ENCODE results near the gene PHF2.

The PHF2 gene

GRCh38 chr9:93630806-93631411 is 54.5 kb downstream of the PHF2 start:
- DNase-seq (ENCODE audit: low spot score): no peak

GRCh38 chr9:93633492-93634221 is 57.3 kb downstream of the PHF2 start:
- no peak for DNase-seq (ENCODE audit: low spot score)

DNA sequence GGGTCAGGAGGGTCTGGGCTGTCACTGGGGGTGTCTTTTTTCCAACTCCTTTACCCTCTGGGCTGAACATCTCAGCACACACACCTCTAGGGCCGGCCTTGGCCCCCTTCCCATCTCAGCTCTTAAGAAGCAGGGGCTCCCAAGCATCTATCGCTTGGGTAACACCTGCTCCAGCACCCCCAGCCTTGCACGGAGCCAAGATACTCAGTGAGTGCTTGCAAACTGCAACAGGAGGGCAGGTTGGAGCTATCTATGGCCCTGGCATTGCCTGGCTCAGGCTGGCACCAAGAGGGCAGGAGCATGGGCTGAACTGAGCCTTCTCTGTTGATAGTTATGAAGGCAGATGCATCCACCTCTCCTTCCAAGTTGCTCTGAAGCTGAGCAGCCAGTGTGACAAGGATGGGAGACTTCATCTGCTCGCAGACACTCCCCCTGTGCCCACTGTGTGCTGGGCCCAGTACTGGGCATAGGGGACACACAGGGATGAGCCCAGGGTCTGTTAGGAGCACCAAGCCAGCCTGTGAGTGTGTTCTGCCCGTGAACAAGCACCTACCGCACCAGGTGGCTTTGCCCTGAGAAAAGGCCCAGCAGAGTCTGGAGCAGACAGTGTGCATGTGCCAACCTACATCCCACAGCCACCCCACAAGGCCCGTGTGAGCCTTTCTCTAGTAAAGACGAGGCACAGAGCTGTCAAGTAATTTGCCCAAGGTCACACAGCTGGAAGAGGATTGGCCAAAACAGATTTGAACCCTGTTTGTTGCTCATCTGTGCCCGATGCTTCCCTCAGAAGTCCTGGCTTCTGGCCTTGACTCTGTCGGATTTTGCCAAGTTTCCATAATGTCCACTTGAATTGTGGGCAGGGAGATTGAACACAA is 58.2 kb downstream of the PHF2 start:
- no peak for DNase-seq (ENCODE audit: low spot score)

DNA sequence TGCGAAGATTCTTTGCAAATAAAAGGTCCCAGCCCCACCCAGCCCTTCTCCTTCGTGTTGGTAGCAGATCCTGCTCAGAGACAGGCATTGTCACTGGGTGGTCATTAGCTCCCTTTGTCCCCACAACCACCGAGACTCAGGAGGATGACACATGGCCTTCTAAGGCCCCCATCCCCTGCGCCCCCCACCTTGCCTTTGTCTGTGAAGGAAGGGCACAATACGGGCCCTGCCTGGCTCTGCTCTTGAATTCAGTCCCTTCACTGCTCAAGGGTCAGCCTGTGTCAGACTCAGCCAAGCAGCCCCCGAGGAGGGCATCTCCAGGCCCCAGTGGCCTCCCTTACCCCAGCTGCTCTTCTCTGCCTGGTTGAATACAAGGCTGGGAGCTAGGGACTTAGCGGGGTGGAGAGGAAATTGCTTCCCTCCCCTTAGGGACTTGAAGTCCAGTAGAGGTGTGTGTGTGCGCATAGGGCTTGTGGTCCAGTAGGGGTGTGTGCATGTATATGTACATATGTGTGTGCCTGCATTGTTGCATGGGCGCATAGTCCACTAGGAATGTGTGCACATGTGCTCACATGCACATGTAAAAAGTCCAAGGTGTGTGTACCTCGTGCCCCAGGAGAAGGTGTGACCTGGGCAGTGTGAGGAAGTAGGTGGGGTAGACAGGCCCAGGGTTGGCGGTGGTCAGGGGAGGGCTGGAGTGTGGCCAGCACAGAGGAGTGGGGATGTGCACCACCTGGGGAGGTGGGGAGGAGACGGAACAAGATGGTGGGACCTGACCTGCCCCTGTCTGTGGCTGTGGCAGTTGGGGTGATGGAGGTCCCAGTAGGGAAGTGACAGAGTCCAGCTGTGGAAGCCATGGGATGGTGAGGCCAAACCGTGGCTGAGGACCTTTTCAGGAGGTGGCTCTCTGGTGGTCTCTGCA is 59.1 kb downstream of the PHF2 start:
- DNase-seq (ENCODE audit: low spot score): no peak

DNA sequence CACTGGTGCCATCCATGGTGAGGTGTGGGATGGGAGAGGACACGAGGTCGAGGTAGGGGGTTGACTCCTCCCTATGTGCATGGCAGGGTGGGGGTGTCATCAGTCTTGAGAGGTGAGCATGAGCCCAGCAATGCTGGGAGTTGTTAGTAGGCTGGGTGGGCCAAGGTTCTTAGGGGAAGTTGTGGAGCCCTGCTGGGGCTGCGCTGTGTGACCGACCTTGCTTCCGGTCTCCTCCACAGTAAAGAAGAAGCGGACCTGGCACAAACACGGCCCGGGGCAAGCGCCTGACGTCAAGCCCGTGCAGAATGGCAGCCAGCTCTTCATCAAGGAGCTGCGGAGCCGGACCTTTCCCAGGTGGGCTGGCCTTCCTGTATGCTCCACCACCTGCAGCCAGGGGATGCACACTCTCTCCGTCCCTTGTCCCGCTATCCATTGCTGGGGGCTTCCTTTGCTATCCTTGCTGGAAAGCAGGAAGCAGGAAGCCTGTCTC is 59.8 kb downstream of the PHF2 start:
- DNase-seq (ENCODE audit: low spot score): no peak

- DNase-seq (ENCODE audit: low spot score): no peak
These were observed 60.3 kb downstream of the PHF2 start for GRCh38 chr9:93636667-93637066.

DNA sequence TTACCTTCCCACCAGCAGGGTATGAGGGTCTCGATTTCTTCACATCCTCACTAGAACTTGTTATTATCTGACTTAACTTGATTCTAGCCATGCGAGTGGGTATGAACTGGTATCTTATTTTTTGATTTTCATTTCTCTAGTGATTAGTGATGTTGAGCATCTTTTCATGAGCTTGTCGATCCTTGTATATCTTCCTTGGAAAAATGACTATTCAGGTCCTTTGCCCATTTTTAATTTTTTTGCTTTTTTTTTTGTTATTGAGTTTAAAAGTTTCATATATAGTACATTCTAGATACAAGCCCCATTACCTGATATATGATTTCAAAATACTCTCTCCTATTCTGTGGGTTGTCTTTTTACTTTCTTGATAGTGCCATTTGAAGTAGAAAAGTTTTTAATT is 61.5 kb downstream of the PHF2 start:
- no peak for DNase-seq (ENCODE audit: low spot score)

- no peak for DNase-seq (ENCODE audit: low spot score)
These were observed 63.6 kb downstream of the PHF2 start for GRCh38 chr9:93640027-93640426.

GRCh38 chr9:93642961-93643360 is 66.6 kb downstream of the PHF2 start:
- DNase-seq (ENCODE audit: low spot score): no peak

- DNase-seq (ENCODE audit: low spot score): no peak
These were observed 68.2 kb downstream of the PHF2 start for GRCh38 chr9:93644397-93645088.

GRCh38 chr9:93645149-93645889 is 68.9 kb downstream of the PHF2 start:
- no peak for DNase-seq (ENCODE audit: low spot score)

DNA sequence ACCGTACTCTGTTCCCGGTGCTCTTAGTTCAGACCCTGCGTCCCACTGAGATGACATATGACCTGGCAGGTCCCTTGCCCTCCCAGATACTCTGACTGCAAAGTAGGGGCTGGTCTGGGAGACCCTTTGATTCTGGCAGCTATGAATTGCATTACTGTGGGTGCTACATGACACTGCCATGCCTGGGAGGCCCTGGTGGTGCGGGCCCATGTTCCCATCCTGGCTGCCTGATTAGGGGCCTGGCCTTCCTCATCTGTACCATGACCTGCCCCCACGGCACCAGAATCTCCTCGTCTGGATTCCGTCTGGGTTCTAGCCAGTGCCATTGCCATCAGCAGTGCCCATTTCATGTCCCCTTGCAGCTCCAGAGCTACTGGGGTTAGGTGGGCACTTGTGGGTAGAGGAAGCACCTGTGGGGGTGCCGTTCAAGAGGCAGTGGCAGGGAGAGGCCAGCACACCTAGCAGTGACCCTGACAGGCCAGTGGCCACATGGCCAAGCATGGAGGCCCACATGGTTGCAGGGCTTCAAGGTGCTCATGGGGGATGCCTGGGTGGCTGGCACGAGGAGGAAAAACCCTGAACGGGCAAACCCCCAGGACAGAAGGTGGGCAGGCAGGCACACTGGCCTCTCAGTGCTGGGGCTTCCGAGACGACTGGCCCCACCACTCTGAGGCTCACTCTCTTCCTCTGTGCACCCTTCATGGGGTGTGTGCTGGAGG is 69.7 kb downstream of the PHF2 start:
- DNase-seq (ENCODE audit: low spot score): no peak

DNA sequence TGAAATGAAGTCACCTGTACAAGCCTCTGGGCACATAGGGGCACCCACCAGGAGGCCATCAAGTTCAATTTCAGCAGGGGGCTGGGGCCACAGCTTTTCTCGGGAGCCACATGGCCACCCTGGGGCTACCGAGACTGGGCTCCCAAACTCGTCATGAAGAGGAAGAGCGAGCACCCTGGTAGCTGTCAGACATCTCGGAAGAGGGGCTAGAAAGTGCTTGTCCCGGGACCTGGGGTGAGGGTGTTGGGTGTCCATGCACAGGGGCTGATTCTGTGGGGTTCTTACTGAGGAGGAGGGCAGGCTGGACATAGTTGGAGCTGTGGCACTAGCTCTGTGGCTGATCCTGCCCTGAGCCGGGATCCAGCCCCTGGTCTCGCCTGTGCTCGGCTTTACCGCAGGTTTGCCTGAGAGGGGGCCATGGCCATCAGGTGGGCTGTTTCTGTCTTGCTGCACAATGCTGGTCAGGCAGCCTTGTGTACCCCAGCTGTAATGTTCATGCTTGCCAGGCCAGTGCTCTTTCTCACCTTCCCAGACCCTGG is 70.3 kb downstream of the PHF2 start:
- DNase-seq (ENCODE audit: low spot score): no peak

DNA sequence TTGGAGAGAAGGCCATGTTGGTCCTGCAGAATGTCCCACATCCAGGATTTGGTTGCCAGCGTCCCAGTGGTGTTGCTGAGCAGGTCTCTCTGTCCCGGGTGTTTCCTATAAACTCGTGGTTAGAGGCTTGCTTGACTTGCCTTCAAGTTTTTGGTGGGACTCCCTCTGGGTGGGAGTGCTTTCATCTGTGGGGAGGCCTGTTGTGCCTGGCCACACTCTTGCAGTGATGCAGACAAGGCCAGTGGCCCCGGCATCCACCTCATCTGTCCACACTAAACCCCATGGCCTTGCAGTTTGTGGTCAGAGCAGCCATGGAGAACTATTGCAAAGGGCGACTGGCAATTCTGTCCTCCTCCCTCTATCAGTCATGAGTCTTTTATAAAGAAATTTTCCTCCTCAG is 71.8 kb downstream of the PHF2 start:
- DNase-seq (ENCODE audit: low spot score): no peak

DNA sequence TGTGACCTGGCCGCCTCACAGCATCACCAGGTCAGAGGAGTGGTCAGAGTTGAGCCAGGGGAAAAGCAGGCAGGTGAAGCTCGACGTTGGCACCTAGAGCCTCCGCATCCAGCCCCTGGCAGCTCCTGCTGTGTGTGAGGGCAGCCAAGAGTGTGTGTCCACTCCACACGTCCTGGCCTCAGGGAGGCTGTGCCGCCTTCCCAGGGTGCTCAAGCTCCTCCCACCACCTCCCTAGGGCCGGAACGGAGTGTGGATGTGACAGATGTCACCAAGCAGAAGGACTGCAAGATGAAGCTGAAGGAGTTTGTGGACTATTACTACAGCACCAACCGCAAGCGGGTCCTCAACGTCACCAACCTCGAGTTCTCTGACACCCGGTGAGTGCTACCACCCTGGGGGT is 72.5 kb downstream of the PHF2 start:
- DNase-seq (ENCODE audit: low spot score): no peak

- no peak for DNase-seq (ENCODE audit: low spot score)
These were observed 73.4 kb downstream of the PHF2 start for GRCh38 chr9:93649610-93650261.

DNA sequence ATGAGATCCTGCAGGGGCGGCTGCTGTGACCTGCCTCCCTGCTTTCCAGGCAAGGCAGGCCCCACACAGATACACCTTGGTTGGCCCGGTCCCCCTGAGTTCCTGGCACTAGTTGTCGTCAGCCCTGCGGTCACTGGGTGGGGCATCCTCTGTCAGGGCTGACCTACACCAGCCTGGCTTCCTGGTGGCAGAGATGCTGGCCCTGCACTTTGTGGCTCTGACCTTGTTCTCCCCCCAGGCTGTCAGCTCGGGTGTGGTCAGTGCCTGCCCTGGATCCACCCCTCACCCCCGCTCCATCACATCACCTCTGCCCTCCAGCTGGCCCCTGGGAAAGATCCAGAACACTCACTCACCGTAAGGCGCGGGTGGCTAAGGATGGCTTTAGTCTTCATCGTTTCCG is 74.1 kb downstream of the PHF2 start:
- no peak for DNase-seq (ENCODE audit: low spot score)

GRCh38 chr9:93651521-93651950 is 75.2 kb downstream of the PHF2 start:
- no peak for DNase-seq (ENCODE audit: low spot score)
